ENCODE measurements around the gene ATG2A. TPM values are rescaled to one million over a fixed set of nuclear protein-coding genes. Genes with fewer than 3 reads are reported as not detected.

Gene ATG2A
- total RNA-seq, 1 experiment from 2014 or later, result 24.7 TPM

DNA sequence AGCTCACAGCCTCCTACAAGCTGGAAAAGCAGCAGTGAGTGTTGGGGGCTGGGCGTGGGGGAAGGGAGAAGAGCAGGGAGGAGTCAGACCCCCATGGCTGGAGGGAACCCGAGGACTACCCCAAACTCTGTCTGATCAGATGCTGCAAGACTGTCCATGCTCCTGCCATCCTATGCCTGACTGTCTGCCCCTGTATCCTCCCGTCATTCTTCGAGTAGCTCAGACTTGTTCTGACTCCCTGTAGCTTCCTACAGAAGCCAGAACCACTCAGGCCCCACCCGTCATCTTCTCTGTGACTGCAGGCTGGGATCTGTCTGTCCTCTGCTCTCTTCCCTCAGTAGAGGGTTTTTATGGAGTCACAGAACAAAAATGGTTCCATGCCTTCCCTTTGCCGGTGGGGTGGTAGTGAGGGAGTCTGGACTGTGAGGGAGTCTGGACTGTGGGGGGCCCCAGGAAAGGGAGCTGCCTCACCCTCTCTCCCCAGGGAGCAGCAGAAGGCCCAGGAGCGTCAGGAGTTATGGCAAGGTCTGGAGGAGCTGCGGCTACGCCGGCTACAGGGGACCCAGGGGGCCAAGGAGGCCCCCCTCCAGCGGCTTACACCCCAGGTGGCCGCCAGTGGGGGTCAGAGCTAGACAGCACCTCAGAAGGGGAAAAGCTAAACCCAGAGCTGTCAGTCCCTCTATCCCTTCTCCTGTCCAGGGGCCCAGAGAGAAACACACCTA is 16.4 kb upstream of the ATG2A start:
- no TSS peak for BruUV-seq (replicated peaks)
- H3K4me2 ChIP-seq (ENCODE audit: low read length), result no peak overlapping the region
- peaks cover 0 to 3% of the 10 kb centered on the region in 2 experiments; a peak in 1 of 4 replicates for H3K36me3 ChIP-seq (ENCODE audit: control insufficient read depth in 1 of 2, insufficient read depth in 2 of 2, low read length in 2 of 2)
- no peaks in the 10 kb centered on the region for H3K79me2 ChIP-seq (ENCODE audit: insufficient read depth, low read length)
- ChIA-PET RAD21 (ENCODE audit: low non-redundant PET in 1 of 2, low total read pairs in 2 of 2, uncharacterized antibody in 2 of 2, unreplicated experiment in 2 of 2) (no interaction called here), CTCF (no interaction called here), POLR2A (interaction anchor here (0.6 to 1.8 kb wide), 2 partner anchors 9 to 14 kb away, joined by 3 to 4 read pairs; partner anchors contain the start of gene PPP2R5B)
- intact Hi-C loops (cut with micrococcal nuclease), result no loop called here
- no peak overlapping the region for H3K4me3 ChIP-seq (replicated peaks in 1 of 2; ENCODE audit: low read depth in 1 of 2, low read length in 2 of 2)
- H3K27ac ChIP-seq (ENCODE audit: low read depth, low read length), result no peak overlapping the region
- no peaks in the 10 kb centered on the region for H3K27me3 ChIP-seq (ENCODE audit: insufficient read depth, low read length)
- no peaks in the 10 kb centered on the region for H3K9me3 ChIP-seq (ENCODE audit: control insufficient read depth in 1 of 2, insufficient read depth in 1 of 2, low read depth in 1 of 2, low read length in 2 of 2)
- no peak for DNase-seq (ENCODE audit: low read depth, low spot score)
- no peak for ATAC-seq
- H3K9me2 ChIP-seq (ENCODE audit: insufficient read depth), result no peaks in the 10 kb centered on the region
- H3K4me1 ChIP-seq (ENCODE audit: control insufficient read depth in 1 of 2, insufficient read depth in 2 of 2, low read length in 2 of 2), result peaks cover 8 to 15% of the 10 kb centered on the region in 2 experiments; a peak in 3 of 4 replicates
- TF ChIP-seq FOSL1 (IDR thresholded peaks at IDR 0.05; ENCODE audit: low read depth), result no peak
- TF ChIP-seq JUND (IDR thresholded peaks at IDR 0.05), result no peak
- TF ChIP-seq, protein P1, sequence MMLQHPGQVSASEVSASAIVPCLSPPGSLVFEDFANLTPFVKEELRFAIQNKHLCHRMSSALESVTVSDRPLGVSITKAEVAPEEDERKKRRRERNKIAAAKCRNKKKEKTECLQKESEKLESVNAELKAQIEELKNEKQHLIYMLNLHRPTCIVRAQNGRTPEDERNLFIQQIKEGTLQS (IDR thresholded peaks at IDR 0.05), result no peak
- TF ChIP-seq SIN3A (IDR thresholded peaks at IDR 0.05; ENCODE audit: low read depth), result no peak
- TF ChIP-seq EZH2phosphoT487 (IDR thresholded peaks at IDR 0.05; ENCODE audit: borderline replicate concordance), result no peak
- no peak for TF ChIP-seq CBX3 (IDR thresholded peaks at IDR 0.05; ENCODE audit: low read depth)
- no peak for TF ChIP-seq POLR2A (IDR thresholded peaks at IDR 0.05; ENCODE audit: borderline replicate concordance, extremely low read depth, insufficient read depth, insufficient read length)
- no peak for TF ChIP-seq YY1 (IDR thresholded peaks at IDR 0.05; ENCODE audit: extremely low read depth, insufficient replicate concordance, low read depth, low read length)
- TF ChIP-seq EZH2 (IDR thresholded peaks at IDR 0.05), result no peak
- TF ChIP-seq, protein P2, sequence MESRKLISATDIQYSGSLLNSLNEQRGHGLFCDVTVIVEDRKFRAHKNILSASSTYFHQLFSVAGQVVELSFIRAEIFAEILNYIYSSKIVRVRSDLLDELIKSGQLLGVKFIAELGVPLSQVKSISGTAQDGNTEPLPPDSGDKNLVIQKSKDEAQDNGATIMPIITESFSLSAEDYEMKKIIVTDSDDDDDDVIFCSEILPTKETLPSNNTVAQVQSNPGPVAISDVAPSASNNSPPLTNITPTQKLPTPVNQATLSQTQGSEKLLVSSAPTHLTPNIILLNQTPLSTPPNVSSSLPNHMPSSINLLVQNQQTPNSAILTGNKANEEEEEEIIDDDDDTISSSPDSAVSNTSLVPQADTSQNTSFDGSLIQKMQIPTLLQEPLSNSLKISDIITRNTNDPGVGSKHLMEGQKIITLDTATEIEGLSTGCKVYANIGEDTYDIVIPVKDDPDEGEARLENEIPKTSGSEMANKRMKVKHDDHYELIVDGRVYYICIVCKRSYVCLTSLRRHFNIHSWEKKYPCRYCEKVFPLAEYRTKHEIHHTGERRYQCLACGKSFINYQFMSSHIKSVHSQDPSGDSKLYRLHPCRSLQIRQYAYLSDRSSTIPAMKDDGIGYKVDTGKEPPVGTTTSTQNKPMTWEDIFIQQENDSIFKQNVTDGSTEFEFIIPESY (IDR thresholded peaks at IDR 0.05; ENCODE audit: extremely low read depth, insufficient replicate concordance, low read length), result no peak
- TF ChIP-seq, protein P3, sequence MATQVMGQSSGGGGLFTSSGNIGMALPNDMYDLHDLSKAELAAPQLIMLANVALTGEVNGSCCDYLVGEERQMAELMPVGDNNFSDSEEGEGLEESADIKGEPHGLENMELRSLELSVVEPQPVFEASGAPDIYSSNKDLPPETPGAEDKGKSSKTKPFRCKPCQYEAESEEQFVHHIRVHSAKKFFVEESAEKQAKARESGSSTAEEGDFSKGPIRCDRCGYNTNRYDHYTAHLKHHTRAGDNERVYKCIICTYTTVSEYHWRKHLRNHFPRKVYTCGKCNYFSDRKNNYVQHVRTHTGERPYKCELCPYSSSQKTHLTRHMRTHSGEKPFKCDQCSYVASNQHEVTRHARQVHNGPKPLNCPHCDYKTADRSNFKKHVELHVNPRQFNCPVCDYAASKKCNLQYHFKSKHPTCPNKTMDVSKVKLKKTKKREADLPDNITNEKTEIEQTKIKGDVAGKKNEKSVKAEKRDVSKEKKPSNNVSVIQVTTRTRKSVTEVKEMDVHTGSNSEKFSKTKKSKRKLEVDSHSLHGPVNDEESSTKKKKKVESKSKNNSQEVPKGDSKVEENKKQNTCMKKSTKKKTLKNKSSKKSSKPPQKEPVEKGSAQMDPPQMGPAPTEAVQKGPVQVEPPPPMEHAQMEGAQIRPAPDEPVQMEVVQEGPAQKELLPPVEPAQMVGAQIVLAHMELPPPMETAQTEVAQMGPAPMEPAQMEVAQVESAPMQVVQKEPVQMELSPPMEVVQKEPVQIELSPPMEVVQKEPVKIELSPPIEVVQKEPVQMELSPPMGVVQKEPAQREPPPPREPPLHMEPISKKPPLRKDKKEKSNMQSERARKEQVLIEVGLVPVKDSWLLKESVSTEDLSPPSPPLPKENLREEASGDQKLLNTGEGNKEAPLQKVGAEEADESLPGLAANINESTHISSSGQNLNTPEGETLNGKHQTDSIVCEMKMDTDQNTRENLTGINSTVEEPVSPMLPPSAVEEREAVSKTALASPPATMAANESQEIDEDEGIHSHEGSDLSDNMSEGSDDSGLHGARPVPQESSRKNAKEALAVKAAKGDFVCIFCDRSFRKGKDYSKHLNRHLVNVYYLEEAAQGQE (IDR thresholded peaks at IDR 0.05; ENCODE audit: low read depth), result no peak
- TF ChIP-seq CEBPB (IDR thresholded peaks at IDR 0.05; ENCODE audit: low read depth), result no peak
- no peak for TF ChIP-seq SP1 (IDR thresholded peaks at IDR 0.05; ENCODE audit: low read depth)
- TF ChIP-seq SRF (IDR thresholded peaks at IDR 0.05; ENCODE audit: low read depth), result no peak
- no peak overlapping the region for H2AFZ ChIP-seq (ENCODE audit: low read depth, low read length, poor library complexity, severe bottlenecking)
- H4K20me1 ChIP-seq (ENCODE audit: insufficient read depth), result no peaks in the 10 kb centered on the region
- H3K9ac ChIP-seq (ENCODE audit: low read length), result no peak overlapping the region

Data from HCT116 (cell line).